Sigmoid colon (tissue), 7 donors: Measurements from ENCODE around the gene PDZRN4. TPM values are rescaled to one million over a fixed set of nuclear protein-coding genes. Genes with fewer than 3 reads are reported as not detected.
"Not testable (repeated sequence)": the region's sequence is repeated elsewhere in the genome, so short reads cannot be mapped to it uniquely, and the experiment has no call there.

Experiments
- DNase-seq: peaks from one replicate; pipeline ENCODE4 v3.0.0-alpha.2; 2019
- H3K27ac ChIP-seq, 4 donors: fragments of 200-600 bp; sonication (generic); one replicate each; pipeline ENCODE4 v1.5.1; 2016 to 2019; ENCODE audit warnings: mild to moderate bottlenecking in 1 of 4
- H3K27me3 ChIP-seq, 3 donors: fragments of 200-600 bp; sonication (generic); one replicate each; pipeline ENCODE4 v1.5.1; 2019; ENCODE audit warnings: mild to moderate bottlenecking in 1 of 3
- H3K36me3 ChIP-seq, 4 donors: fragments of 200-600 bp; sonication (generic); one replicate each; pipeline ENCODE4 v1.5.1; 2016 to 2019
- H3K4me1 ChIP-seq, 4 donors: fragments of 200-600 bp; sonication (generic); one replicate each; pipeline ENCODE4 v1.5.1; 2017 to 2019
- H3K4me3 ChIP-seq, 4 donors: fragments of 200-600 bp; sonication (generic); one replicate each; pipeline ENCODE4 v1.5.1; 2017 to 2019; ENCODE audit warnings: mild to moderate bottlenecking in 2 of 4, moderate library complexity in 1 of 4
- H3K9me3 ChIP-seq, 4 donors: fragments of 200-600 bp in 3 of 4; sonication (generic) in 3 of 4; one replicate each; pipeline versions ENCODE4 v1.5.1 to v1.6.1; 2013 to 2019
- EP300 ChIP-seq, 4 donors: sonication (generic); formaldehyde crosslinking; IDR thresholded peaks; one replicate each; pipeline ENCODE4 v1.6.1; 2017; ENCODE audit warnings: antibody characterized with exemption in 4 of 4
- POLR2A ChIP-seq, 2 donors: fragments of 450-650 bp; IDR thresholded peaks; one replicate each; pipeline ENCODE4 v1.6.1; 2016; ENCODE audit warnings: antibody characterized with exemption in 2 of 2, mild to moderate bottlenecking in 2 of 2, moderate library complexity in 2 of 2
- POLR2AphosphoS5 ChIP-seq, 4 donors: sonication (generic); formaldehyde crosslinking; IDR thresholded peaks; one replicate each; pipeline ENCODE4 v1.6.1; 2017; ENCODE audit warnings: antibody characterized with exemption in 4 of 4
- WGBS, 2 donors: extraction: QIAGEN DNeasy Blood & Tissue Kit; methylation state at CpG; one replicate each; pipeline ENCODE4 v1.1.7; 2013; 5-methylcytosine and 5-hydroxymethylcytosine counted together
- intact Hi-C: fragments of 100-400 bp; cut with DNase I; formaldehyde crosslinking; loops from one replicate; pipeline ENCODE4 v1.15.1; 2023
- polyA plus RNA-seq, 3 donors: library from polyadenylated mRNA; stranded (reverse); fragments of 200-250 nt; gene quantifications; one replicate each; pipeline ENCODE4 v1.2.3, GENCODE V29; 2013
- total RNA-seq, 4 donors: library from RNA; depleted of rRNA; stranded (reverse); fragments of >200 nt; gene quantifications; one replicate each; pipeline ENCODE4 v1.1.0, GENCODE V29; 2016
- TF ChIP-seq, protein P1 (sequence below), 4 experiments: fragments of 450-650 bp in 3 of 4; fragments of 200-600 bp in 1 of 4; IDR thresholded peaks; one replicate each; pipeline ENCODE4 v1.5.1; 2016 to 2019; ENCODE audit warnings: antibody characterized with exemption in 4 of 4, mild to moderate bottlenecking in 3 of 4, moderate library complexity in 2 of 4
- donor health status: healthy with polysubstance abuse.
- donor health status: Bipolar disorder and iron deficiency.
- donor health status: healthy.

The PDZRN4 gene
- total and polyA plus RNA-seq, 7 donors: 0.23 to 98.1 (median 71.5) TPM

DNA sequence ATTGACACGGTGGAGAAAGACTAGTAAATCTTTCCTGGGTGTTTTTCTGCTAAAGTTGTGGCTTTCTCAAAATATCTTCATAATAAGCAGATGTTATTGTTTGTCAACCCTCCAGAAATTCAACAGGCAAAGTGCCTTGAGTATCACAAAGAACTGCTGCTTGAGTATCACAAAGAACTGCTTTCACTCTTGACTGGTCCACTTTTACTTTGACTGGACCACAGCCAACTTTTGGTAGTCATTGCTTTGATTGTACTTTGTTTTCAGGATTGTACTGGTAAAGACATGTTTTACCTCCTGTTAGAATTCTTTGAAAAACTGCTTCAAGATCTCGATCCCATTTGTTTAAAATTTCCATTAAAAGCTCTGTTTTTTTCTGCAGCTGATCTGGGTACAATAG, 62.6 kb downstream of the PDZRN4 start:
- H3K9me3 ChIP-seq: no peaks in the 10 kb centered on the region
- H3K4me1 ChIP-seq: peaks cover 0 to 14% (median 2%) of the 10 kb centered on the region in 4 donors
- TF ChIP-seq EP300 (IDR thresholded peaks at IDR 0.05) (no peak), POLR2AphosphoS5 (IDR thresholded peaks at IDR 0.05) (no peak), POLR2A (IDR thresholded peaks at IDR 0.05) (no peak)
- TF ChIP-seq, protein P1, sequence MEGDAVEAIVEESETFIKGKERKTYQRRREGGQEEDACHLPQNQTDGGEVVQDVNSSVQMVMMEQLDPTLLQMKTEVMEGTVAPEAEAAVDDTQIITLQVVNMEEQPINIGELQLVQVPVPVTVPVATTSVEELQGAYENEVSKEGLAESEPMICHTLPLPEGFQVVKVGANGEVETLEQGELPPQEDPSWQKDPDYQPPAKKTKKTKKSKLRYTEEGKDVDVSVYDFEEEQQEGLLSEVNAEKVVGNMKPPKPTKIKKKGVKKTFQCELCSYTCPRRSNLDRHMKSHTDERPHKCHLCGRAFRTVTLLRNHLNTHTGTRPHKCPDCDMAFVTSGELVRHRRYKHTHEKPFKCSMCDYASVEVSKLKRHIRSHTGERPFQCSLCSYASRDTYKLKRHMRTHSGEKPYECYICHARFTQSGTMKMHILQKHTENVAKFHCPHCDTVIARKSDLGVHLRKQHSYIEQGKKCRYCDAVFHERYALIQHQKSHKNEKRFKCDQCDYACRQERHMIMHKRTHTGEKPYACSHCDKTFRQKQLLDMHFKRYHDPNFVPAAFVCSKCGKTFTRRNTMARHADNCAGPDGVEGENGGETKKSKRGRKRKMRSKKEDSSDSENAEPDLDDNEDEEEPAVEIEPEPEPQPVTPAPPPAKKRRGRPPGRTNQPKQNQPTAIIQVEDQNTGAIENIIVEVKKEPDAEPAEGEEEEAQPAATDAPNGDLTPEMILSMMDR (IDR thresholded peaks at IDR 0.05): no peak
- 59 to 65% methylated on average over 2 of the region's 2 CpGs for WGBS, 2 donors
- DNase-seq: no peak
- H3K27me3 ChIP-seq: no peaks in the 10 kb centered on the region
- no peak overlapping the region for H3K4me3 ChIP-seq
- intact Hi-C loops: no loop called here
- H3K36me3 ChIP-seq: no peaks in the 10 kb centered on the region
- H3K27ac ChIP-seq: no peak overlapping the region

DNA sequence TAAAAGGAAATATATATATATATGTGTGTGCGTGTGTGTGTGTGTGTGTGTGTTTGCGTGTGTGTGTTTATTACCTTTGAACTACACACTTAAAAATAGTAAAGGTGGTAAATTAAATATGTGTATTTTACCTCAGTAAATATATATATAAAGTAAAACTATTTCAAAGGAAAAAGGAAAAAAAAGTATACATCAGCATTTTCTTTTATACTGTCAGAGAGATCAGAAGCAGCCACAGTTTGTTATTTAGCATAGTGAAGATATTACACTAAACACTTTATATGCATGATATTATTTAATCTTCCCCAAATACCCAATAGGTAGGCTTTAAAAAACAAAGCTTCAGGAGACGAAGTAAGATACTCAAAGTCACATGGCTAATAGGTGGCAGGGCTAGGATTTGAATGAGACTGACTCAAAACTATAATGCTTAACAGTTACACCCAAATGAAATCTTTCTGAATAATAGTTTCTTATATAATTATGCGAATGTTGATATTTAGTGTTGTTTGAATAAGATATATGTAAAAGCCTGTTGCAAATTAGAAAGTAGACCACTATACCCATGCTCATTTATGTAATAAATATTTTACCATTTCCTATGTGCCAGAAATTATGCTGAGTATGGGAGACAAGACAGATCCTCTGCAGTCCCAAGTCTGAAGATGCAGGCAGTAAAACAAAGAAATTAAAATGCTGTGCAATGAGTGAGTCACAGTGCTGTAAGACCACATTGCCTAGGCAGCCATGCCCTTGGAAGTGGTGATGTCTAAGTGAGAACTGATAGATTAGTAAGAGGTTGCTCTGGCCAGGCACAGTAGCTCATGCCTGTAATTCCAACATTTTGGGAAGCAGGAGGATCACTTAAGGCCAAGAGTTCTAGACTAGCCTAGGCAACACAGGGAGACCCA, 66.1 kb downstream of the PDZRN4 start:
- Histone ChIP-seq H3K4me3 (no peak overlapping the region), H3K27ac (no peak overlapping the region), H3K9me3 (no peaks in the 10 kb centered on the region), H3K36me3 (no peaks in the 10 kb centered on the region), H3K27me3 (no peaks in the 10 kb centered on the region), H3K4me1 (peaks cover 0 to 11% (median 2%) of the 10 kb centered on the region in 4 donors)
- 62 to 73% methylated on average over 4 of the region's 4 CpGs for WGBS, 2 donors
- intact Hi-C loops: no loop called here
- no peak for TF ChIP-seq EP300 (IDR thresholded peaks at IDR 0.05)
- no peak for TF ChIP-seq POLR2AphosphoS5 (IDR thresholded peaks at IDR 0.05)
- TF ChIP-seq, protein P1 (IDR thresholded peaks at IDR 0.05): no peak
- TF ChIP-seq POLR2A (IDR thresholded peaks at IDR 0.05): no peak
- no peak for DNase-seq

DNA sequence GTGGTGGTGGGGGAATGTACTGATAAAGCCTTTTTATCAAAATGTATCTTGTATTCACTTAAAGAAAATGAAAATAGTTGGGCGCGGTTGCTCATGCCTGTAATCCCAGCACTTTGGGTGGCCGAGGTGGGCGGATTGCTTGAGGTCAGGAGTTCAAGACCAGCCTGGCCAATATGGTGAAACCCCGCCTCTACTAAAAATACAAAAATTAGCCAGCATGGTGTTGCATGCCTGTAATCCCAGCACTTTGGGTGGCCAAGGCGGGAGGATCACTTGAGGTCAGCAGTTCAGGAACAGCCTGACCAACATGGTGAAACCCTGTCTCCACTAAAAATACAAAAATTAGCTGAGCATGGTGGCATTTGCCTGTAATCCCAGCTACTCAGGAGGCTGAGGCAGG, 75.1 kb downstream of the PDZRN4 start:
- intact Hi-C loops, H3K36me3 ChIP-seq, H3K27me3 ChIP-seq, H3K27ac ChIP-seq, H3K4me3 ChIP-seq, DNase-seq, H3K9me3 ChIP-seq: not testable (repeated sequence)
- 67 to 83% methylated on average over 6 of the region's 6 CpGs for WGBS, 2 donors
- H3K4me1 ChIP-seq: peaks cover 0 to 27% (median 3%) of the 10 kb centered on the region in 4 donors

DNA sequence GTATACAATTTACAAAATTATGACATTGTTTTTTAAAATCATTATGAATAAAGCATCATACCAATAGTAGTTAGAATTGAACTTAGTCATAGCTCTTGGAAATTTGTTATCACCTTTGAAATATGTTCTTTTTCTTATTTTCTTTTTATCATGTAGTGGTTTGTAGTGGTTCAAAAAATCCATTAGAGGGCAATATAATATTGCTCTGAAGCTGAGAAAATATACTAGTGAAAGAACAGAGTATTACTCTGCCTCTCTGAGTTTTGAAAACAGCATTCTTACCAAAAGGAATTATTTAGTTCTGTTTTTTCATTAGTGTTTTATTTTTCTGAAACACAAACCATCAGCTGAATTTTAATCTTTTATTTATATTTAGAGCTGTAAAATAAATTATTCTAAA, 76.2 kb downstream of the PDZRN4 start:
- intact Hi-C loops: no loop called here
- TF ChIP-seq, protein P1 (IDR thresholded peaks at IDR 0.05): peak in 2 of 4 experiments; percentile 25 to 39
- TF ChIP-seq POLR2AphosphoS5 (IDR thresholded peaks at IDR 0.05): no peak
- Histone ChIP-seq H3K4me3 (no peak overlapping the region), H3K27me3 (no peaks in the 10 kb centered on the region), H3K36me3 (no peaks in the 10 kb centered on the region), H3K9me3 (no peaks in the 10 kb centered on the region), H3K4me1 (peaks cover 0 to 23% (median 3%) of the 10 kb centered on the region in 4 donors), H3K27ac (no peak overlapping the region)
- DNase-seq: no peak

DNA sequence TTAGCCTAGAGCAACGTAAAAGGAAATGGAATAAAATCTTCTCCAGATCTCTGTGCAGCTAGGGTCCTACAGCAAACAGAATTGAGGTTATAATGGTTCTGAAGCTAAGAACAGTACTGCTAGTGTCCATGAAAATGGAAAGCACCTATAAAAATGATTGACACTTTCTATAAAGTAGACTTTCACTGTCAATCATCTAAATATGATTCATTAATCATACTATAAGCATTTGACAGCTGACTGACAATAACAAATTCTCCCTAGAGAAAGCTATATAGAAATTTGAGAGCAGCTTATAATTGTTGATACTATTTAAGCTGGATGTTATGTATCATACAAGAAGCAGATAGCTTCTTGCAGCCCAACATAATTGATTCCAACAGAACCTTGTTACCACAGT, 80.9 kb downstream of the PDZRN4 start:
- H3K9me3 ChIP-seq: no peaks in the 10 kb centered on the region
- no peak for DNase-seq
- peaks cover 0 to 24% (median 3%) of the 10 kb centered on the region in 4 donors for H3K4me1 ChIP-seq
- no peak overlapping the region for H3K27ac ChIP-seq
- no peaks in the 10 kb centered on the region for H3K27me3 ChIP-seq
- no peaks in the 10 kb centered on the region for H3K36me3 ChIP-seq
- no peak overlapping the region for H3K4me3 ChIP-seq
- WGBS, 2 donors: 26 to 67% methylated on average over 1 of the region's 1 CpG
- intact Hi-C loops: no loop called here
- TF ChIP-seq POLR2A (IDR thresholded peaks at IDR 0.05) (no peak), EP300 (IDR thresholded peaks at IDR 0.05) (no peak)
- TF ChIP-seq, protein P1 (IDR thresholded peaks at IDR 0.05): no peak
